NB4 (cell line): ENCODE results near the gene MXRA7.
"Not testable (repeated sequence)": the region's sequence is repeated elsewhere in the genome, so short reads cannot be mapped to it uniquely, and the experiment has no call there.

Experiments
- CTCF ChIP-seq: IDR thresholded peaks from one replicate; pipeline ENCODE4 v1.5.1; 2012; ENCODE audit warnings: low read depth, low read length
- MAX ChIP-seq: IDR thresholded peaks from 2 replicates; pipeline ENCODE4 v1.6.1; 2011; ENCODE audit warnings: low read depth, low read length
- MYC ChIP-seq: IDR thresholded peaks from 2 replicates; pipeline ENCODE4 v1.6.1; 2011; ENCODE audit warnings: low read depth, low read length
- POLR2A ChIP-seq: IDR thresholded peaks from 2 replicates; pipeline ENCODE4 v1.6.1; 2011; ENCODE audit warnings: mild to moderate bottlenecking; ENCODE audit not compliant: insufficient read length; ENCODE audit errors: extremely low read depth

- TF ChIP-seq CTCF, POLR2A, MAX, MYC: not testable (repeated sequence)
Observed at GRCh38 chr17:76739568-76740115, 28.9 kb upstream of the MXRA7 start.
